HG03039 (cell line): ENCODE data around the gene FAM174C.

Experiments used
- ATAC-seq: cut with Tn5 transposase; IDR thresholded peaks from one replicate; pipeline ENCODE4 v1.9.1; 2021; ENCODE audit warnings: mild to moderate bottlenecking, moderate library complexity; ENCODE audit not compliant: unreplicated experiment

FAM174C gene

GRCh38 chr19:1275260-1275975 lies at the start of gene FAM174C:
FAM174C (plus strand) TSS chr19:1275530; CDS start chr19:1275550, 20 bp downstream.
- ATAC-seq: peak; percentile 66

- ATAC-seq: no peak
Measured at GRCh38 chr19:1226227-1226518, 49.2 kb upstream of the FAM174C start.

GRCh38 chr19:1226522-1227303 lies 48.6 kb upstream of the FAM174C start:
- ATAC-seq: no peak

GRCh38 chr19:1227304-1228054 lies 47.9 kb upstream of the FAM174C start:
- no peak for ATAC-seq

- ATAC-seq: no peak
Measured at GRCh38 chr19:1228161-1228957, 47.0 kb upstream of the FAM174C start.

- no peak for ATAC-seq
Measured at GRCh38 chr19:1229056-1229923, 46.0 kb upstream of the FAM174C start.

- ATAC-seq: no peak
Measured at GRCh38 chr19:1229924-1230782, 45.2 kb upstream of the FAM174C start.

GRCh38 chr19:1230783-1231489 lies 44.4 kb upstream of the FAM174C start:
- no peak for ATAC-seq

- no peak for ATAC-seq
Measured at GRCh38 chr19:1231729-1232637, 43.3 kb upstream of the FAM174C start.

GRCh38 chr19:1232652-1233072 lies 42.7 kb upstream of the FAM174C start:
- ATAC-seq: no peak

GRCh38 chr19:1233115-1233667 lies 42.1 kb upstream of the FAM174C start:
- ATAC-seq: no peak

GRCh38 chr19:1234051-1234954 lies 41.0 kb upstream of the FAM174C start:
- no peak for ATAC-seq

- no peak for ATAC-seq
Measured at GRCh38 chr19:1234955-1235380, 40.4 kb upstream of the FAM174C start.

- no peak for ATAC-seq
Measured at GRCh38 chr19:1235625-1236538, 39.4 kb upstream of the FAM174C start.

GRCh38 chr19:1236576-1236975 lies 38.8 kb upstream of the FAM174C start:
- ATAC-seq: no peak
